ENCODE measurements around the gene SLC25A18. TPM values are rescaled to one million over a fixed set of nuclear protein-coding genes. Genes with fewer than 3 reads are reported as not detected.

SLC25A18 gene
- total RNA-seq, 4 donors from 2014 or later = 1.9 to 8.3 (median 5.5) TPM; not detected in 1

DNA sequence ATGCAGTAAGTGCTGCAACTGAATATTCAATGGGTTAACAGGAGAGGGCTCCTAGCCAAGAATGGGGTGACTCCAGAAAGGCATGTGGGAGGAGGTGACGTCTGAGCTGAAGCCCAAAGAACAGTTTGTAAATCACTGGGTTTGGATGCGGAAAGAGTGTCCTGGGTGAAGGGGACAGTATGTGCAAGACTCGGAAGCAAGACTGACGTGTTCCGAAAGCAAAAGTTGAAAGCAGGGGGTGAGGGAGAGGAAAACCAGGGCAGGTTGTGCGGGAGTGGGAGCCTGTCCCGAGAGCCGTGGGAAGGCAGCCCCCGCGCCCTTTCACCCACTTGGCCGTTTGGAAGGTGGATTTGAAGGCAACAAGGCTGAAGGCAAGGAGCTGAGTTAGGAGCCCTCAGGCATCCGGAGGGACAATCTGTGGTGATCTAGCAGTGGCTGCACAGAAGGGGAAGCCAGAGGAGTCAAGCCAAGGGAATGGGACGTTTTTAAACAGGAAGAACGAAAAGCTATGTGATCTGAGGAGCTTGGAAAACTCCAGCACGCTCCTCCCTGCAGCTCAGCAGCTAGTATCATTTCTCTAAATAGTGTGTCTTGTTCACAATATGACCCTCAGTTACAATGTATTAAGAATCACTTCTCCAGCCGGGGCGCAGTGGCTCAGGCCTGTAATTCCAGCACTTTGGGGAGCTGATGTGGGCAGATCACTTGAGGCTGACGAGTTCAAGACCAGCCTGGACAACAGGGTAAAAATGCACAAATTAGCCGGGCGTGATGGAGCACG is 7.7 kb downstream of the SLC25A18 start:
- peak in 2 of 3 donors; percentile 19 to 79 for DNase-seq
- Histone ChIP-seq H3K4me3 (peak overlapping the region in 1 of 4 donors; percentile 39), H3K27ac (peak overlapping the region; percentile 60 to 87 (median 78)), H3K36me3 (no peaks in the 10 kb centered on the region), H3K9me3 (no peaks in the 10 kb centered on the region), H3K4me1 (peaks cover 0 to 14% (median 0%) of the 10 kb centered on the region in 4 donors), H3K27me3 (no peaks in the 10 kb centered on the region)
- TF ChIP-seq POLR2A (IDR thresholded peaks at IDR 0.05) = no peak
- TF ChIP-seq, protein P1, sequence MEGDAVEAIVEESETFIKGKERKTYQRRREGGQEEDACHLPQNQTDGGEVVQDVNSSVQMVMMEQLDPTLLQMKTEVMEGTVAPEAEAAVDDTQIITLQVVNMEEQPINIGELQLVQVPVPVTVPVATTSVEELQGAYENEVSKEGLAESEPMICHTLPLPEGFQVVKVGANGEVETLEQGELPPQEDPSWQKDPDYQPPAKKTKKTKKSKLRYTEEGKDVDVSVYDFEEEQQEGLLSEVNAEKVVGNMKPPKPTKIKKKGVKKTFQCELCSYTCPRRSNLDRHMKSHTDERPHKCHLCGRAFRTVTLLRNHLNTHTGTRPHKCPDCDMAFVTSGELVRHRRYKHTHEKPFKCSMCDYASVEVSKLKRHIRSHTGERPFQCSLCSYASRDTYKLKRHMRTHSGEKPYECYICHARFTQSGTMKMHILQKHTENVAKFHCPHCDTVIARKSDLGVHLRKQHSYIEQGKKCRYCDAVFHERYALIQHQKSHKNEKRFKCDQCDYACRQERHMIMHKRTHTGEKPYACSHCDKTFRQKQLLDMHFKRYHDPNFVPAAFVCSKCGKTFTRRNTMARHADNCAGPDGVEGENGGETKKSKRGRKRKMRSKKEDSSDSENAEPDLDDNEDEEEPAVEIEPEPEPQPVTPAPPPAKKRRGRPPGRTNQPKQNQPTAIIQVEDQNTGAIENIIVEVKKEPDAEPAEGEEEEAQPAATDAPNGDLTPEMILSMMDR (IDR thresholded peaks at IDR 0.05) = no peak

DNA sequence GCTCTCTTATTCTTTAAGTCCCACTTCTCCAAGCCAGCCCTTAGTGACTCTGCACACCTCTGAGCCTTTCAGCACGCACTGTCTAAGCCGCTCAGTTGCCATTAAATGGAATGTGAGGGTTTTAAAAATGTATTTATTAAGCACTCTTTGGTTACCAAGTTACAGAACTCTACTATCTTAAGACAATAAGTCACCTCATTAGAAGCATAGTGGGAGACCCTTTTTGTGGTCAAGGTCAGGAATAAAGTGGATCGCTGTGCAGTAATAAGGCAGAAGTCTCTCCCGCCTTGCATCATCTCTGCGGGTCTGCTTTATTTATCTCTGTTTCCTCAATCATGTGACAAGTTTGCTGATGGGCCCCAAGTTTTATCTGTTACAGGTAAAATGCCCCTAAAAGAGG is 11.9 kb downstream of the SLC25A18 start:
- Histone ChIP-seq H3K36me3 (no peaks in the 10 kb centered on the region), H3K4me1 (peaks cover 0 to 5% (median 0%) of the 10 kb centered on the region in 4 donors), H3K27ac (no peak overlapping the region), H3K27me3 (no peaks in the 10 kb centered on the region), H3K4me3 (no peak overlapping the region), H3K9me3 (no peaks in the 10 kb centered on the region)
- no peak for DNase-seq
- TF ChIP-seq POLR2A (IDR thresholded peaks at IDR 0.05) = no peak
- TF ChIP-seq, protein P1 (IDR thresholded peaks at IDR 0.05) = no peak

DNA sequence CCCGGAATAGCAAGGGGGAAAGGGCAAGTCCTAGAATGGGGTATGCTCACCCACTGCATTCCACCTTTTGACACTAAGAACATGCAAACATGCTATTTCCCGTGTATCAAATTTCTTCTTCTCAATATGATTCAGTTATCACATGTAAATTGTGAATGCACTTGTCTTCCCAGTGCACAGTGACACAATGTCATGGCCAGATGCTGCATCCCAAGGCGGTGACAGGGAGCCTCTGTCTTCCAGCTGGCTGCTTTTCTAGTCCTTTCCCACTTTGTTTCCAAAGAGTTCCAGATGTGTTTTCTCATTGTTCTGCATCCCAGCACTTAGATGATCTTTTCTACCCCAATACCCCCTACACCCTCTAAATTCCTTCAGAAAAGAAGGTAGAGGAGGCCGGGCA is 12.4 kb downstream of the SLC25A18 start:
- H3K36me3 ChIP-seq = no peaks in the 10 kb centered on the region
- TF ChIP-seq, protein P1 (IDR thresholded peaks at IDR 0.05) = no peak
- H3K9me3 ChIP-seq = no peaks in the 10 kb centered on the region
- no peak overlapping the region for H3K4me3 ChIP-seq
- DNase-seq = no peak
- H3K27ac ChIP-seq = no peak overlapping the region
- H3K4me1 ChIP-seq = no peaks in the 10 kb centered on the region
- H3K27me3 ChIP-seq = no peaks in the 10 kb centered on the region

DNA sequence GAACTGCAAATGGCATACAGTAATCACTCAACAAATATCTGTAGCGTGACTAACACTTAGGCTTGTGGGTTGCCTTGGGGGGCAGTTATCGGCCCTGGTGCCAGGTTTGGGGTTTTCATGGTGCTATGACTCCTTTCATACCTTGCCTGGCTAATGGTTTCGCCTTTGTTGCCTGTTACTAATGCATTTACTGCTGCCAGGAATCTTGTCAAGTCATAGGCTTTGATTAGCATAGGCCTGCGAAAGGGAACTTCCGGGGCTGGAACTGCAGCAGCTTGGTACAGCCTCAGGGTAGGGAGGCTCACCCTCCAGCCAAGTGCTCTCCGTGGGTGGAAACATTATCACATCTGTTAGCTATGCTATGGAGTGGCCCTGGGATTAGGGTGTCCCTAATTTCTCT is 13.2 kb downstream of the SLC25A18 start:
- Histone ChIP-seq H3K4me3 (no peak overlapping the region), H3K9me3 (no peaks in the 10 kb centered on the region), H3K27me3 (no peaks in the 10 kb centered on the region), H3K4me1 (no peaks in the 10 kb centered on the region), H3K36me3 (no peaks in the 10 kb centered on the region), H3K27ac (no peak overlapping the region)
- TF ChIP-seq POLR2A (IDR thresholded peaks at IDR 0.05) = no peak
- TF ChIP-seq, protein P1 (IDR thresholded peaks at IDR 0.05) = no peak
- no peak for DNase-seq

DNA sequence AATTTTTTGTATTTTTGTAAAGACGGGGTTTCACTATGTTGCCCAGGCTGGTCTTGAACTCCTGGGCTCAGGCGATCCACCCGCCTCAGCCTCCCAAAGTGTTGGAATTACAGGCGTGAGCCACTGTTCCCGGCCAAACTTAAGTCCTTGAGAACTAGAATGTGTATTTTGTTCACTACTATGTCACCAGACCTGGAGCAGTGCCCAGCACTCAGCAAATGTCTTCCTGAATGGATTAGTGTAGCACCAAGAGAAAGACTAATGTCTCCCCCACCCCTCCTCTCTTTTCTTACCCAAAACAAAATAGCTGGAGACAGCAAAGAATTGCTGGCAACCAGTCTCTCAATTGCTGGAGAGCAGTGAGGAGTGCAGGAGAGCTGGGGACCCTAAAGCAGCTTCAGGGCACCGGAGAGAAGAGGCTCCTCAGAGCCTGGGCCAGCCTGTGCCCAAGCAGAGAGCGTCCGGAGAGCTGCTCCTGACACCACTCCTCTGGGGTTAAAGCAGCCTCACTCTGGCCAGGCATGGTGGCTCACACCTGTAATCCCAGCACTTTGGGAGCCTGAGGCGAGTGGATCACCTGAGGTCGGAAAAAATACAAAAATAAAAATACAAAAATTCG is 14.9 kb downstream of the SLC25A18 start:
- Histone ChIP-seq H3K27ac (peak overlapping the region in 2 of 4 donors; percentile 39 to 54), H3K4me1 (no peaks in the 10 kb centered on the region), H3K36me3 (no peaks in the 10 kb centered on the region), H3K4me3 (no peak overlapping the region), H3K27me3 (no peaks in the 10 kb centered on the region), H3K9me3 (no peaks in the 10 kb centered on the region)
- DNase-seq = peak in 1 of 3 donors; percentile 69
- TF ChIP-seq POLR2A (IDR thresholded peaks at IDR 0.05) = no peak
- TF ChIP-seq, protein P1 (IDR thresholded peaks at IDR 0.05) = no peak

All from Peyer's patch (tissue), 4 donors.